HG02943 (cell line): ENCODE data around the gene RAE1.
A peak's percentile ranks its signal among the peaks of the same experiment; 100 is the strongest.

Experiments
- ATAC-seq: cut with Tn5 transposase; IDR thresholded peaks from one replicate; pipeline ENCODE4 v1.9.1; 2021; ENCODE audit warnings: mild to moderate bottlenecking, low read depth, moderate library complexity; ENCODE audit not compliant: unreplicated experiment

RAE1 gene, protein sequence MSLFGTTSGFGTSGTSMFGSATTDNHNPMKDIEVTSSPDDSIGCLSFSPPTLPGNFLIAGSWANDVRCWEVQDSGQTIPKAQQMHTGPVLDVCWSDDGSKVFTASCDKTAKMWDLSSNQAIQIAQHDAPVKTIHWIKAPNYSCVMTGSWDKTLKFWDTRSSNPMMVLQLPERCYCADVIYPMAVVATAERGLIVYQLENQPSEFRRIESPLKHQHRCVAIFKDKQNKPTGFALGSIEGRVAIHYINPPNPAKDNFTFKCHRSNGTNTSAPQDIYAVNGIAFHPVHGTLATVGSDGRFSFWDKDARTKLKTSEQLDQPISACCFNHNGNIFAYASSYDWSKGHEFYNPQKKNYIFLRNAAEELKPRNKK

GRCh38 chr20:57351042-57351783 lies at the start of gene RAE1:
TSS of gene RAE1 (plus strand) at chr20:57351255. CDS start at chr20:57354039, 2,784 bp downstream.
- peak; percentile 80 for ATAC-seq

GRCh38 chr20:57306747-57307146 lies 44.3 kb upstream of the RAE1 start:
- no peak for ATAC-seq

GRCh38 chr20:57308451-57309271 lies 42.4 kb upstream of the RAE1 start:
- ATAC-seq = no peak

DNA sequence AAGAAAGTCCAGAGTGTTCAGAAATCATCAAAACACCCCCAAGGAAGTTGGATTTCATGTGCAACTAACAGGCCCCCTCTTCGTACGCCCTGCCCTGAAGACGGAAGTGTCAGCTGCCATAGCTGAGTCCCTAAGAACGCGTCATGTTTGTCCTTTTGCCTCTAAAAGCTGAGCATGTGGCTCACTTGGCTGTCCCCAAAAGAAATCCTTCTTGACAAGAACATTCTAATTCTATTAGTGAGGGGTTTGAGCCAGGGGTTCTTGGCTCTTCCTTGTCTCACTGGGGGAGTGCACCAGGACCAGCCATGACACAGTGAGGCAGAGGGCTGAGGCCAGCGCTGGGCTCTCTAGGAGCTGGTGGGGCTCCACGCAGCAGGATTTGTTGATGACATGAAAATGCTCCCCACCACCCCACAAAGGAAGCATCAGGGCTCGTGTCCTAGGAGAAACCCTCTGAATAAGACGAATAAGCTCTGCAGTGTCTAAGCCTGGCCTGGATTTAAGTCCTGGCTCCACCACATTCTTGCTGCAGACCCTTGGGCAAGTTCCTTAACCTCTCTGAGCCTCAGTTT lies 41.4 kb upstream of the RAE1 start:
- ATAC-seq = no peak

DNA sequence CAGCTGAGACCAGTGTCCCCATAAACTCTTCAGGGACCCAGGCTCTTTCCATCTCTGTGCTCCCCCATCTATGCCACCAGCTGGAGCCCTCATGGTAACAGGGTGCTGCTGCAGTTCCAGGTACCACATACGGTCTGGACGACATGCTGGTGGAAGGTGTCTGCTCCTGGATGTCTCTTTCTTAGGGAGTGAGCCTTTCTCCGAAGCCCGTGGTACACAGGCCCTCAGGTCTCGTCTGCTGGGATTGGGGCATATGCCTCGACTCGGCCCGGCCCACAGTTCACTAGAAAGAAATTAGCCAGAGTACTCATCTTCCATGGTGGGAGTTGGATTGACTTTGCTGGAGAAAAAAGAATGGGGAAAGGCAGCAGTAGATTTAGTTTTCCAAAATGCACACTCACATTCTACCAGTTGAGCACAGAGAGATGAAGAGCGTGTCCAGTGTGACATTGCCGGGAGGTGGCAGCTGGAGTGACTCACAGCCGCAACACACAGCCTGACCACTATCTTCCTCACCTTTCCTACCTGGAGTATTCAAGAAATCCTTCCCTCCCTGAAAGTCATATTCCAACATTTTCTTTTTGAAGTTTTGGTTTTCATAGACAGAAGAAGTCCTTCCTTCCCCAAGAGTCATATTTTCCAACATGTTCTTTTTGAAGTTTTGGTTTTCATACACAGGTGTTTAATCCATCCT lies 40.1 kb upstream of the RAE1 start:
- ATAC-seq = no peak

DNA sequence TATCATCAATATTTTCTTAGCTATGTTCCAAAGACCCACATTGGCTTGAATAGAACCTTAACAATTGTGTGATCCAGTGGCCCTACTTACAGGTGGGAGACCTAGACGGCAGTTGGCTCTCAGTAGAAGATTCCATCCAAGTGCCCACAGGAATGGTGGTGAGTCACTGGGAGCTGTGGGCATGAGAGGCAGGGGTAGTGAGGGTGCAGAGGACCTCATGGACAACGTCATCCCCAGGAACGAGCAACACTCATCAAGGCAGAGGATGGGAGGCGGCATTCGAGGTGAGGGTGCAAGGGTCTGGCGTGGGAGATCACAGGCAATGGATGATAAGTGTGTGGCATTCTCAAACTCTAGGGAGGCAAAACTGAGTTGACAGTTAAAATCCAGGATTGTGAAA lies 38.9 kb upstream of the RAE1 start:
- no peak for ATAC-seq

GRCh38 chr20:57313230-57313629 lies 37.8 kb upstream of the RAE1 start:
- no peak for ATAC-seq

GRCh38 chr20:57313951-57314350 lies 37.1 kb upstream of the RAE1 start:
- no peak for ATAC-seq

DNA sequence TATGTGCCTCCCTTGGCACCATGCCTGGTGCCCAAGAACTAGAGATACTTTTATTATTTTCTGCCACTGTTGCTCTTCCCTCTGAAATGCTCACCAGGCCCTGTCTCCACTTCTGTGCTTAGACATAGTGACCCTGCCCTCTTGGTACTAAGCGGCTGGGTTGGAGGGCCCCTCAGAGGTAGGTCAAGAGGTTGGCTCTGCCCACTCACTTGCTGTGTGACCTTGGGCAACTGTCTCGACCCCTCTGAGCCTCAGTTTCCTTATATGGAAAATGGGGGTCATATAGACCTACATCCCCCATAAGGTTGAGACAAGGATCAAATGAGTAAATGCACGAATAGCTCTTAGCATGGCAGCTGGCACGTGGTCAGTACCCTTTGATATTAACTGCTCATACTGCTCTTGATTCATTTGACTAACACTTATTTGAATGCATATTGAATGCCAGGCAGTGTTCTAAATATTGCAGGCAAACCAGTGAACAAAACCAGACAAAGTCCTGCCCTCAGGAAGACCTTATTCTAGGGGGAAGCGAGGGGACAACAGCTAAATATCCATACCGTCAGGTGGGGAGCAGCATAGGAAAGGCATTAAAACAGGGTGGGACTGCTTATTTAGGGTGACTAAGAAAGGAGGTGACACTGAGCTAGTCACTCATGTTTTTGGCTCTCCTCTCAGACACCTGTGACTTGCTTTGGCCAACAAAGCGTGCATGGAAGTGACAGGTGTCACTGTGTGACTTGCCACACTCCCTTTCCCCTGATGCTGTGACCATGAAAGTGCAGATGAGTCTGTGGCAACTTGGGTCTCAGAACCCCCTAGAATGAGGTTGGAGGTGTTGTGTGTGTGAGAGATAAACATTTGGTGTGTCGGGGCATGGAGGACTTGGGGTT lies 35.7 kb upstream of the RAE1 start:
- no peak for ATAC-seq

DNA sequence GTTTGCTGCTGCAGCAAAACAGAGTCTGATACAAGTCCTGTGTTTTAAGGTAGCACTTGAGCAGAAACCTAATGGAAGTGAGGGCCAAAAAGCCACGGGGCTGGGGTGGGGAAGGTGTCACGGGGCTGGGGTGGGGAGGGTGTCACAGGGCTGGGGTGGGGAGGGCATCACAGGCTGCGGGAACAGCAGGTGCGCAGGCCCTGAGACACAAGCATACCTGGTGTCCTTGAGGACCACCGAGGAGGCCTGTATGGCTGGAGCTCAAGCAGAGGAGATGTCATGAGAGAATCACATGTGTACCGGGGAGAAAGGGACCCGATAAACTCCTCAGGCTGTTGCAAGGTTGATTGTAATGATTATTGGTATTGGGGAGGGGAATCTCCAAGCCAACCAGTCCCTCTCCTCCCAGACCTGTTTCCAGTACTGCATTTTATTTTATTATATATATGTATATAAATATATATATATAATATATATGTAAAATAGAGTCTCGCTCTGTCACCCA lies 35.0 kb upstream of the RAE1 start:
- ATAC-seq = no peak

- ATAC-seq = no peak
Observed at GRCh38 chr20:57316795-57317201, 34.3 kb upstream of the RAE1 start.

DNA sequence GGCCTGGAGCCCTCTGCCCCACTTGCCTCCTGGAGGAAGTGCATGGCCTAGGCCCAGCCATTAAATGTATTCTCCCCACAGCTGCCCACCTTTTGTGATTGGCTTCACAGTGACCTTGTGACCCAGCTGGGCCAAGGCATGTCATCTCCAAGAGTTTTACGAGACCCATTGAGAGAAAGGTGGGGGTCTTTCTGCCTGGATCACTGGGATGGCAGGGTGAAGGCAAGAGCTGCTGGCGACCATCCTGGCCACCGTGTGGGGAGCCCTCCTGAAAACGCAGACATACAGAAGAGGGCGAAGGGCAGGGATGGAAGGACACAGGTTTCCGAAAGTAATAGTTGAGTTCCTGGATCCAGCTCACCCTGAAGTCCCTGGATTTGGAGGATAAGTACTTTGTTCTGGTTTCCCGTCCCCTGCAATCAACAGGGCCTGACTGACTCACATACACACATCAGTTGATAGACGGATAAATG lies 33.7 kb upstream of the RAE1 start:
- ATAC-seq = no peak

DNA sequence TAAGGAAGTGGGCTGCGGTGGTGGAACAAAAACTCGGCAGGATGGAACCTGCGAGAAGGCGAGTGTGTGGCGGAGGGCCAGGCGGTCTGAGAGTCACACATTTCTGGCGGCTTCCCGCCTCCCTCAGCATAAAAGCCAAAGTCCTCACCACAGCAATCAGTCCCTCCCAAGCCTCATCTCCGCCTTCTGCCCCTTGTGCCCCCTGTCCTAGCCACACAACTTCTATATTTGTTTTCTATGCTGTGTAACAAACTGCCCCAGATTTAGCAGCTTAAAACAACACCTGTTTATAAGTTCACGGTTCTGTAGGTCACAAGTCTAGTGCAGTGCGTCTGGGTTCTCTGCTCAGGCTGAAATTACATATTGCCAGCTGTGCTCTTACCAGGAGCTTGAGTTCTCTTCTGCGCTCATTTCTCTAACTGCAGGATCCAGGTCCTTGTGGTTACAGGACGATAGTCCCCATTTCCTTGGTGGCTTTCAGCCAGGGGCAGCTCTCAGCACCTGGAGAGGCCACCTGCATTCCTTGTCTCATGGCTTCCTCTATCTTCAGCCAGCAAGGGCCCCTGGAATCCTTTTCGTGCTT lies 33.2 kb upstream of the RAE1 start:
- no peak for ATAC-seq

DNA sequence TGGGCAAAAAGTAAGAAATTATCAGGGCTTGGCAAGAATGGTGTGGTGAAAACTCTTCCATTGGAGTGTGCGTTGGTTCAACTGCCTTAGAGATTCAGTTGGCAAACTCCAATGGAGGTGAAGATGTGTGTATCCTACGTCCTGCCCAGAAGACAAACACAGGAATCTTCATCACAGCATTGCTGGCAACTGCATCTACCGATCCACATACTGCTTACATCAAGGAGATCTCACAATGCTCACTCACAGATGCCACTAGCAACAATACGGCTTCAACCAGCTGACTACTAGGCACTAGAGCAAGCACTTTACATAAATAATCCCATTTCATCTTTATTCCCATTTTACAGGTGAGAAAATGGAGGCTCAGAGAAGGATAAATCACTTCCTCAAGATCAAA lies 31.5 kb upstream of the RAE1 start:
- no peak for ATAC-seq

GRCh38 chr20:57320358-57320757 lies 30.7 kb upstream of the RAE1 start:
- no peak for ATAC-seq

- ATAC-seq = no peak
Observed at GRCh38 chr20:57321142-57321541, 29.9 kb upstream of the RAE1 start.

DNA sequence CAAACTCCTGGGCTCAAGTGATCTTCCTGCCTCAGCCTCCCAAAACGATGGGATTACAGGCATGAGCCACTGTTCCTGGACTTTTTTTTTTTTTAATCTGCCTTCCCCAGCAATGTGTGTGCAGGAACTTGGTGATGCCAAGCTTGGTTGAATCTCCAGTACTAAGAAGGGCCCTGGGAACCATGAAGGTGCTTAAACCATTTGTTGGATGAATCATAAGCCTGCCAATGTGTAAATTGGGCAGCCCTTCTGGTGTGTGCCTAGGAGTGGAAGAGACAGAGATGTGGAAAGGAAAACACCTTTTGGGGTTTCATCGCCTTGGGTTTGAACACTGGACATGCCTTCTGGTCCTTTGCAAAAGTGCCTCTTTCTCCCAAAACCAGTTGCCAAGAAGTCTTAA lies 28.6 kb upstream of the RAE1 start:
- ATAC-seq = no peak

- no peak for ATAC-seq
Observed at GRCh38 chr20:57323034-57323433, 28.0 kb upstream of the RAE1 start.
